Esophagus muscularis mucosa (tissue), 3 donors: Measurements from ENCODE around the gene KIF26B.

ENCODE experiments used
- CTCF ChIP-seq, 3 experiments: fragments of 200-600 bp in 2 of 3; fragments of 450-650 bp in 1 of 3; sonication (generic) in 2 of 3; IDR thresholded peaks; one replicate each; pipeline ENCODE4 v1.5.1; 2017 to 2019; ENCODE audit warnings: antibody characterized with exemption in 3 of 3, mild to moderate bottlenecking in 2 of 3, moderate library complexity in 1 of 3
- POLR2A ChIP-seq: fragments of 450-650 bp; IDR thresholded peaks from one replicate; pipeline ENCODE4 v1.6.1; 2017; ENCODE audit warnings: antibody characterized with exemption, moderate library complexity, mild to moderate bottlenecking, low read depth

GRCh38 chr1:245419461-245419978 lies 264.7 kb downstream of the KIF26B start:
- TF ChIP-seq CTCF (IDR thresholded peaks at IDR 0.05) (no peak), POLR2A (no peak)
